Measurements from ENCODE around the gene SKP1.
"Not testable (repeated sequence)": the region's sequence is repeated elsewhere in the genome, so short reads cannot be mapped to it uniquely, and the experiment has no call there.

The SKP1 gene

DNA sequence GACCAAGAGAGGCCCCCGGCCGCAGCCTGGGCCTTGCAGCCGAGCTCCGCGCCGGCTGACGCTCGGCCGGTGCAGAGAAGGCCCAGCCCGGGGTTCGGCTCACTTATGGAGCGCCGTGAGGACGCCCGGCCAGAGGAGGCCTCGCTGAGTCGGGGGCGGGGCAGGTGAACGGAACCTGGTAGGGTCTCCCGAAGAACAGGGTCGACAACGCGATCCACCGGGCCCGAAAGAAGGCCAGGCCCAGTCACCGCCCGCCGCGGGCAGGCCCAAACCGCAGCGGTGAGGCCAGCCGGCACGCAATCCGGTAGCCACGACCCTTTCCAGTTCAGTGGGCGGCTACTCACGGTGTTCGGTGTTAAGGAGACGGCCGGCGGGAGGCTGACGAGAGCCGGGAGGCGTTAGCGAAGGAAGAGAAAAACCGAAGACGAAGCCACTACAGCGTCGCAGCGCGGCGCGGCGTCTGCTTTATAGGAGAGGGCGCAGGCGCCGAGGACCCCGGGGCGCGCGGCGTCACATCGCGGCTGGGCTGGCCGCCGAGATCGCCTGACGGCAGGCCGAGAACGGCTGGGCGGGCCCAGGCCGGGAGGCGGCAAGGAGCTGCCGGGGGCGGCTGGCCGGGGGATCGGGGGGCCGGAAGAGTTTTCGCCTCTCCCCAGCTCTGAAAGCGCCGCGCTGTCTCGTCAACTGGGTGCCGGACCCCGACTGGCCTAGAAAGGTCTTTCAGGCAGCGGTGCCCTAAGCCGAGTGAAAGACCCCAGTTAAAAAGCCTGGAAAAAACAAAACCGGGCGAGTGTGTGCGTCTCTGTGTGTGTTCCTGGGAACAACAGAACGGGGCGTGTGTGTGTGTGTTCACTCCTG, at the start of gene SKP1:
Gene SKP1 (minus strand): TSS at position 440 of the 858 bp plus-strand sequence. CDS start 2,928 bp downstream, outside the sequence.
- DNase-seq: peak; percentile 83 to 84

DNA sequence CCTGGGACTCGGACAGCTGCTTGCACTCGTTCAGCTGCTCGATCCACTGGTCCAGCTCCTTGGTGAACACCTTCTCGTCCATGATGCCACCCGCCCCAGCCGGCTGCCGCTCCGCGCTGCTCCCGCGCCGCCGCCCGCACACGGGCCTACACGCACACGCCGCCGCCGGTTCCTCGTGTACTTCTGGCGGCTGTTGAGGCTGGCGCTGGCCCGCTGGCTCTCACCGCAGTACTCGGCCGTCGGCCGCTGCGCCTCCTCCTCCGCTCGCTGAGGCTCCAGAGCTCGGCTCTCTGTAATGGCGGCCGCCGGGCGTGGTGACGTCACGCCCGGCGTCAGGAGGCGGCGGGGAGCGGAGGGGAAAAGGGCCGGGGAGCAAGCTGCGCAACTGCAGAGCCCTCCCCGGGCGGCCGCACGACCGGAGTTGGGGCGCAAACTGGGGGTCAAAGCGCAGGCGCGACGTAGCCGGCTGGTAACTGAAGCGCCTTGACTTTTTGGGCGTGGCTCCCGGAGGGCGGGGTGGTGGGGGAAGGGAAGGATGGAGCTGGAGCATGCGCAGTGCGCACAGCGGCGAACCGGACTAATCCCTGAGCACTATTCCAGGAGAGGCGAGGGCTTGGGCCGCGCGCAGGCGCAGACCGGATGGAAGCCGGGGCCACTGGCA, 49.2 kb upstream of the SKP1 start, which contains the start of gene PPP2CA:
Gene PPP2CA (minus strand): TSS at position 294 of the 661 bp plus-strand sequence. CDS start 212 bp downstream, at position 82.
- DNase-seq: peak; percentile 99

DNA sequence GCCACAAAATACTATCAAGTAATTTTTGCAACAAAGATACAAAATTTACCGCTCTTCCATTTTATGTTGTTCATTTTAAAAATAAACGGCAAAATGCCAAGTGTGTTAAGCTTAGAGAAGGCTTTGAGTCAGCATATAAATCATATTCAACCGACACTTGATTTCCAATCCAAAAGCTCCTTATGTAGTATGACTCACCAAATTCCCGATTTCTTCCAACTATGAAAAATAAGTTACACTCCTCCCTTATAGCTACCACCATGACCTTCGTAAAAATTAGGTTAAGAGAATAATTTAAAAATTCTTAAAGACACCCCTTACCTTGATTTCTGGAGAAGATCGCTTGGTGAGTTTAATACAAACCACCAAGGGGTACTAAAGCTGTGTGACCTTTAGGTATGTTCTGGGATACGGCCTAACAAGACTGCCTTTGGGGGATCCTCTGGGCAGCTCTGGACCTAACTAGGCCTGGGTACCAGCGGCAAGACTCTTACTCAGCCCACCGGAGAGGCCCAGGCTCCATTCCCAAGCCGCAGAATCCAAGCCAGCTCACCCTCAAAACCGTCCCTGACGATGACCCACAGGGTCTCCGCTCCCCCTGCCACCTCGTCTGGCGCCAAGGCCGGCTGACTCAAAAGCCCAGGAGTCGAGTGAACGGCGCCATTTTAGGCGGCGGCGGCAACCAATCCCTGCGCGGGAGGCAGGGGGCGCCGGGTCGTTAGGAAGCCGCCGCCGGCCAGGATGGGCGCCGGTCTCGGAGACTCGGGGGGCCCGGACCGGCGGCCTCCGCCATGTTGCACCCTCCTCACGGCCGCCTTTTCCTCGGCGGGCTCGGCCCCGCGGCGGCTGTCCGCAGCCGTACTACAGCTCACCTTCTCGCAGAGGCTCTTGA, 48.4 kb upstream of the SKP1 start:
- peak; percentile 49 to 63 for DNase-seq

DNA sequence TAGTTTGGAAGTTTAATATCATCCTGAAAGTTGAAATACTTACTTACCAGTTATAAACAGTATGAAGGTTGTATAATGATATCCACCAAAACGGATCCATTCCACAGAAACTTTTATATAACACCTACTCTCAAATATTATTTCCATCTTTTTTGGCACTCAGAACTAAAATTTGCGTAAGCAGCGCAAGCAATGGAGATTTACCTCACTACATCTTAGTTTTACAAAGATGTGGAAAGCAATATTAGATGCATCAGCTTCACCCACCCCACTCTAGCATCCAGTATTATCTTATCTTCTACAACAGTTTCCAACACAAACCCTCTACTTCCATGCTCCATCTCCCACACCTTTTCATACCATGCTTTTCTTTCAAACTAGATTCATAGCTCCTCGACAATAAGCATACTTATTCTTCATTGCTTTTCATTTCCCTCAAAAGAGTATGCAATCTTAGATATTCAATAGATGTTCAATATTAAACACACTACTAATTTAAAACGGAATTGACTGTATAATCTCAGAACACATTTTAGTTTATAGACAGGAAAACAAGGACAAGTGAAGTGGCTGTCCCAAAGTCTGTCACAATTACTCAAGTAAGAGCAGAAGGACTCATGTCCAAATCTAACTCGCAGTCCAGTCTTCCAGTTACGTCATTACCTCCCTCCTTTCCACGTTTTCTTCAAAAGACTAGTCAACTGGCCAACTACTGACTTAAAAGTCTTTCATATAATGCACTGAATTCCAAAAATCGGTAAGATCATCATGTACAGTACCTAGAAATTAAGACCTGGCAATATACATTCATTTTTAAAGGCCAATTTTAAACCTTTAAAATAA, 46.9 kb upstream of the SKP1 start:
- no peak for DNase-seq

DNA sequence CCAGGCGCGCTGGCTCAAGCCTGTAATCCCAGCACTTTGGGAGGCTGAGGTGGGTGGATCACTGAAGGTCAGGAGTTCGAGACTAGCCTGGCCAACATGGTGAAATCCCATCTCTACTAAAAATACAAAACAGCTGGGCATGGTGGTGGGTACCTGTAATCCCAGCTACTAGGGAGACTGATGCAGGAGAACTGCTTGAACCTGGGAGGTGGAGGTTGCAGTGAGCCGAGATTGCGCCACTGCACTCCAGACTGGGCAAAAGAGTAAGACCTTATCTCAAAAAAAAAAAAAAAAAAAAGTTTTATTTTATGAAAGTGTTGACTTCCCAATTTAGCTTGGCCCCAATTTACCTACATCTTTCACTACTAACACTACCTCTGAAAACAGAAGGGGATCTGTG, 44.9 kb upstream of the SKP1 start:
- not testable (repeated sequence) for DNase-seq

DNA sequence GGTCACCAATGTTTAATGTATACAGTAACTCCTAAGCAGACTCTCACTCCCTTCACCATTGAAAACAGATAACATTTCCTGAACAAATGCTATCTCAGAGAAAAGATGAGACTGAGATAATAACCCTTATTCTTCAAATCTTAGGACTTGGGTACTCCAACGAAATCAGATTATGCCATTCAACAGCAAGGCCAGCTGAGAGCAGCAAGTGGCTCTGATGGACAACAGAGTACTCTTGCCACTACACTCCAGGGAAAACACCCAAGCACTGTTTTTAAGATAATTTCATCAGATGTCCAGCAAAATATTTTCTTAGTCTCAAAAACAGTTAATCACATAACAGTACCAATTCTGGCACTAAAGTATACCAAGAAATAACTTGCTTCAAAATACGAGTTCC, 39.0 kb upstream of the SKP1 start:
- no peak for DNase-seq

DNA sequence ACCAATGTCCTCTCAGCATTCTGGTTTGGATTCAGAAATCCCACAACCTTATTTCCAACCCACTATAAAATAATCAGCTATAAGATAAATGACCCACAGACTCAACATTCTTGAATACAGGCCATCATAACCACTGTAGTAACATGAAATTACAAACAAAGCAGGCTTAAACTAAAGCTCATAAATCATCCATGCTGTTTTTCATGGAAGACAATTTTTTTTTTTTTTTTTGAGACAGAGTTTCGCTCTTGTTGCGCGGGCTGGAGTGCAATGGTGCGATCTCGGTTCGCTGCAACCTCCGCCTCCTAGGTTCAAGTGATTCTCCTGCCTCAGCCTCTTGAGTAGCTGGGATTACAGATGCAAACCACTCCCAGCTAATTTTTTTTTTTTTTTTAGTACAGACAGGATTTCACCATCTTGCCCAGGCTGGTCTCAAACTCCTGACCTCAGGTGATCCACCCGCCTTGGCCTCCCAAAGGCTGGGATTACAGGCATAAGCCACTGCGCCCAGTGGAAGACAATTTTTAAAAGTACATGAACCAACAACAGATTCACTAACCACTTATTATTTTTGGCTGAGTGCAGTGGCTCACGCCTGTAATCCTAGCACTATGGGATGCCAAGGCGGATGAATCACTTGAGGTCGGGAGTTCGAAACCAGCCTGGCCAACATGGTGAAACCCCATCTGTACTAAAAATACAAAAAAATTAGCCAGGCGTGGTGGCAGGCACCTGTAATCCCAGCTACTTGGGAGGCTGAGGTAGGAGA, 34.7 kb upstream of the SKP1 start:
- DNase-seq: not testable (repeated sequence)

DNA sequence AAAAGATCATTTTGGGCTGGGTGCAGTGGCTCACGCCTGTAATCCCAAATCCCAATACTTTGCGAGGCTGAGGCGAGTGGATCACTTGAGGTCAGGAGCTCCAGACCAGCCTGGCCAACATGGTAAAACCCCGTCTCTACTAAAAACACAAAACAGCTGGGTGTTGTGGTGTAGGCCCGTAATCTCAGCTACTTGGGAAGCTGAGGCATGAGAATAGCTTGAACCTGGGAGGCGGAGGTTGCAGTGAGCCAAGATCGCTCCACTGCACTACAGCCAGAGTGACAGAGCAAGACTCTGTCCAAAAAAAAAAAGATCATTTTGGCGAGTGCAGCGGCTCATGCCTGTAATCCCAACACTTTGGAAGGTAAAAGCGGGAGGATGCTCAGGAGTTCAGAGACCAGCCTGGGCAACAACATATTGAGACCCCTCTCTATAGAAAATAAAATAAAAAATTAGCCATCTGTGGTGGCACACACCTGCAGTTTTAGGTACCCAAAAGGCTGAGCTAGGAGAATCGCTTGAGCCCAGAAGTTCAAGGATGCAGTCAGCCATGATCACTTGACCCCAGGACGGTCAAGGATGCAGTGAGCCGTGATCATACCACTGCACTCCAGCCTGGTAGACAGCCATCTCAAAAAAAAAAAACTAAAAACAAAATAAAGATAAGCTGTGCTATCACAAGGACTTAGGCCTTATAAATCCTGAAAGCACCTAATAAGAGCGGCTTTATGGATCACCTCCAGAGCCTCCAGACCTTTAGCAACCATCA, 32.9 kb upstream of the SKP1 start:
- DNase-seq: no peak

DNA sequence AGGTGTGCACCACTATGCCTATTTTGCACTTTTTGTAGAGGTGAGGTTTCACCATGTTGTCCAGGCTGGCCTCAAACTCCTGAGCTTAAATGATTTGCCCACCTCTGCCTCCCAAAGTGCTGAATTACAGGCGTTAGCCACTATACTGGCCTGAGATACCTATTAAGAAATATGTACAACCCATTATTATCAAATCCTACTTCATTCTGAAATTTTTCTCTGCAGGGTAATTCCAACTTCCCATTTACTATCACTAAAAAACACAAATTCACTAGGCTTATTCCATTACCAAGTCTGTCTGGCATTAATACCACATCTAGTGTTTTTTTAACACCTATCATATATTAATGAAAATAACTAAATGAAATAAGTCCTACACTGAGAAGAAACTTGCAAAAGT, 30.9 kb upstream of the SKP1 start:
- no peak for DNase-seq

DNA sequence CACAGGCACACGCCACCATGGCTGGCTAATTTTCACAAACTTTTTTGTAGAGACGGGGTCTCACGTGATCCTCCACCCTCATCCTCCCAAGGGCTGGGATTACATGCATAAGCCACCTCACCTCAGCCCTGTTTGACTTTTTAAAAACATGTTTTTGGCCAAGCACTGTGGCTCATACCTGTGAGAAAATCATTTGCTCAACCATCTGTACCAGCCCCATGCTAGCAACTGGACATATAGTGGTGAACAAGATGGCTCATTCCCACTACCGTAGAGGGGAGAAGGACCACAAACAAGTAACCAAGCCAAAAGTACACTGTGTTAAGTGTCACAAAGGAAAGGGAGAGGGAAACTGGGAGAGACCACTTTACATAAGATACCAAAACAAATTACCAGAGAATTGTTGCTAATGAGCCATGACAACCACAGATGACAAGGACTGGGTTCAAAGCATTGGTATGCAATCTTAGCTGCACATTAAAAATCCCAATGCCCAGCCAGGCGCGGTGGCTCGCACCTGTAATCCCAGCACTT, 29.9 kb upstream of the SKP1 start:
- DNase-seq: no peak

DNA sequence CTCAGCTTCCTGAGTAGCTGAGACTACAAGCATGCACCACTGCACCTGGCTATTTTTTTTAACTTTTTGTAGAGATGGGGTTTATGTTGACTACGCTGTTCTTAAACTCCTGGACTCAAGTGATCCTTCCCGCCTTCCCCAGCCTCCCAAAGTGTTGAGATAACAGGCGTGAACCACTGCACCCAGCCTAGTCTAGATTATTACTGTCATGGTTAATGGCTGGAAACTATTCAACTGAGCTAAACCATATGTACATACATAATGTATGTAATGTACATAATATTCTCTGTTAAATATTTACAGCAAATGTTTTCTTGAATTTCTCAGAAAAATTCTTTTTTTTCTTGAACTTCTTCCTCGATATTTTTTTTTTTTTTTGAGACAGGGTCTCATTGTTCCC, 27.8 kb upstream of the SKP1 start:
- DNase-seq: no peak

DNA sequence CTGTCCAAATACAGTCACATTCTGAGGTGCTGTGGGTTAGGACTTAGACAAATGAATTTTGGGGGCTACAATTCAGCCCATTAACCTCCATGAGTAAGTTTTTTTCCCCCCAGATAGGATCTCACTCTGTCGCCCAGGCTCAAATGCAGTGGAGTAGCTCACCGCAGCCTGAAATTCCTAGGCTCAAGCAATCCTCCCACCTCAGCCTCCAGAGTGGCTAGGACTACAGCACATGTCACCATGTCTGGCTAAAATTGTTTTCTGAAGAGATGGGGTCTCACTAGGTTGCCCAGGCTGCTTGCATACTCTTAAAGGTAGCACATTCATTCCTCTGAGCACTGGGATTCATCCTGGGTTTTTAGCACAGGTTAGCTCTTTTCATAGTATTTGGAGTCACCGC, 26.9 kb upstream of the SKP1 start:
- no peak for DNase-seq

DNA sequence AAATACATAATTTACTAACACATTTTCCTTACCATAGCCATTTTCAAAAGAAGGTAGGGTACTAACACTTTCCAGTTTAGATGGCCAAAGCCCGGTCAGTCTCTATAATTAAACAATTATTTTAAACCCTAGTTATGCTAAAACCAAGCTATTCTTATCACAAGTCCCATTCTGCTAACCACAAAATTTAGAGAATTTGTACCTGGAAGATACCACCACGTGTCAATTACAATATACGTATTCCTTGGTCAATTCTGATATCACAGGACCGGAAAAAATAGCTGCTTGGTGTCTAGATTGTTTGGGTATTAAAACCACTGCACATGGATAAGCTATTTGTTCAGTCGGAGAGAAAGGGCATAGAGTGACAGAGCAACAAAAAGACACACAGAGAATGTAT, 18.9 kb upstream of the SKP1 start:
- no peak for DNase-seq

DNA sequence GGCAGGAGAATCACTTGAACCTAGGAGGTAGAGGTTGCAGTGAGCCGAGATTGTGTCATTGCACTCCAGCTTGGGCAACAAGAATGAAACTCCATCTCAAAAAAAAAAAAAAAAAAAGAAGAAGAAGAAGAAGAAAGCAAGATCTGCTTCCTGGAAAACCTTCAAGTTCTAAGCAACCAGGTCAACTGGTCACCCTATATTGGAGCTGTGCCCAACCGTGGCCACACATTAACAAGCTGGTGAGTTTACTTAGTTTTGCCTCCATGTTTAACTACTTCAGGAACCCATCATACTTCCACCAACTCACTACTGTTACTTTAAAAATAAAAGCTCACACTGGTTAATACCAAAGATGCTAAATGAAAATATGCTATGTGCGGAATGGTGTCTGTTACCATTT, 12.3 kb upstream of the SKP1 start:
- no peak for DNase-seq

DNA sequence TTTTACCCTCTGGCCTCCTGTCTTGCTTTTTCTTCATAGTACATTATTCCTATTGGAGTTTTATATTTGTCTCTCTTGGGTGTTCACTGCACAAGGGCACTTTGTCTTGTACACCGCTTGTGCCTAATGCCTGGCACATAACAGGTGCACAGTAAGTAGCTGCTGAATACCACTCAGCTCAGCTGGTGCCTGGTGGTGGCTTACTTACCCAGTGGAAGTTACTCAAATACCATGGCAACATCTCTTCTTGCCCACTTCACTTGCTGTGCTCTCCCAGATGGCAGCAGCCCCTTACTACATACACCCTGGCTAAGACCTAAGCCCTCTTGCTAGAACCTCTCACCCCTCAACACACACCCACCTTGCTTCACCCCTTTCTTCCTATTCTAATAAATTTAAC, 11.3 kb upstream of the SKP1 start:
- DNase-seq: no peak

DNA sequence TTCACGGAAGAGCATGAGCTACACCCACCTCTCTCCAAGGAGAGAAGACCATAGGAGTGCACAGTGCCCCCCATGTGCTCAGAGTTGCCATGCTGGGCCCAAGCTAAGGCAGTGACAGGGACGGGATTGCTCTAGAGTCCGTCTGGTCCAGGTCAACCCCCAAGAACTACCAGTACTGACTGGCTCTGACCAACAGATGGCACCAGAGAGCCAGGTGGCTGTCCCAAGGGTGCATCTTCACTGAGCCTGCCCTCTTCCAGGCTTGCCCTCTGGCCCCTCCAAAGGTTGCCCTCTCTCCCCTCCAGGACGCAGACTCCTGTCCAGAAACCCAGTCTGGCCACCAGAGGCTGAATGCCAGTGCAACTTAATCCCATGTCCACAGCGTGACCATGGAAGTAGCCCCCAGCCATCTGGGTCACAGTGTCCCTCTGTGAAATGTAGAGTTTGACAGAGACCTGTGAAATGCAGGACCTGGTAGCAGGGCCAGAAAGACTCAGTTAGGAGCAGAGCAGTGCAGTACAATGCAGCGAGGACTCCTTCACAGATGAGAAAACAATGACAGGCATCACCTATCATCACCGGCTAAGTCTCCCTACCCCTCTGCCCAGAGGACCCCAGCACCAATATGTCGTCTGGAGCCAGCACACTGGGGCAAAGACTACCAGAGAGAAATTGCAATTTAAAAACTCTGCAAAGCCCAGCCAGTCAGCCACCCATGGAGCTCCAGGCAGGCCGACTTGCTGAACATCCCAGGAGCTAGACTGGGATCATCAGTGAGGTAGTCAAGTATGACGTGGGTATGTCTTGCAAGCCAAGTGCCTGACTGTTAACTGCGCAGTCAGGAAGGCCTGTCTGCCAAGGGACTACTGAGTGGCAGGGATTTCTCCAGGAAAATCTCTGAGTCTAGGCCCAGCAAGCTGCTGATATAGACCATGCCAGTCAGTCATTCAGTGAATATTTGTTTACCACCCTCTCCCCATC, 7.7 kb upstream of the SKP1 start:
- DNase-seq: peak; percentile 63 to 79

DNA sequence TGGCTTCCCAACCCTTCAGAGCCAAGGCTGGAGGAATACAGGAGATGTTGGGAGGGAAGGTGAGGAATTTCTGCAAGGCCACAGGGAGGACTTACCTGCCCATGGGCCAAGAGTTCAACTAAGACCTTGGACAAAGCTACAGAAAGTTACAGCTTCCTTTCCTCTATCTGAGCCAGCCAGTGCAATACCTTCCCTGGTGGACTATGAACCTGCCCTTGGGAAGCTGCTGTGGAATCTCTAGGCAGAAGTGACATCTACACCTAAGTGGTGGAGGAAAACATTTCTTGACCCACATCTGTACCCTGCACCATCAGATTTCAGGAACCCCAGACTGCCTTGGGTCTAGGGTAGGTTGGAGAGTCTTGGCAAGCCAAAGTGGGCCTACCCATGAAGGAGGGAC, 6.7 kb upstream of the SKP1 start:
- no peak for DNase-seq

DNA sequence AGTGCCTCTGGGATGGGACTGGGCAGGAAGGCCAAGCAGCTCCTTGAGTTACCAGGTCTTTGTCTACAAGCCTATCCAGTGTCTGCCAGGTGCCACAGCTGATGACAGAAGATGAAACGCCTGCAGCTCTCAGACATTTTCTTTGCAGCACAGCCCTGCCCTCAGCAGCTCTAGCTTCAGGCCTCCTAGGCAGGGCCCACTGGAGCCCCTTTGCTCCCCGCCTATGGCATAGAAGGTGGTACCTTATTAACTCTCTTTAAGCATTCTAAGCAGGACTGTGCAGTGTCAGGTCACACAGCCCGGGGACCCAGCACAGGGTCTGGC, 1.3 kb upstream of the SKP1 start:
- no peak for DNase-seq

DNA sequence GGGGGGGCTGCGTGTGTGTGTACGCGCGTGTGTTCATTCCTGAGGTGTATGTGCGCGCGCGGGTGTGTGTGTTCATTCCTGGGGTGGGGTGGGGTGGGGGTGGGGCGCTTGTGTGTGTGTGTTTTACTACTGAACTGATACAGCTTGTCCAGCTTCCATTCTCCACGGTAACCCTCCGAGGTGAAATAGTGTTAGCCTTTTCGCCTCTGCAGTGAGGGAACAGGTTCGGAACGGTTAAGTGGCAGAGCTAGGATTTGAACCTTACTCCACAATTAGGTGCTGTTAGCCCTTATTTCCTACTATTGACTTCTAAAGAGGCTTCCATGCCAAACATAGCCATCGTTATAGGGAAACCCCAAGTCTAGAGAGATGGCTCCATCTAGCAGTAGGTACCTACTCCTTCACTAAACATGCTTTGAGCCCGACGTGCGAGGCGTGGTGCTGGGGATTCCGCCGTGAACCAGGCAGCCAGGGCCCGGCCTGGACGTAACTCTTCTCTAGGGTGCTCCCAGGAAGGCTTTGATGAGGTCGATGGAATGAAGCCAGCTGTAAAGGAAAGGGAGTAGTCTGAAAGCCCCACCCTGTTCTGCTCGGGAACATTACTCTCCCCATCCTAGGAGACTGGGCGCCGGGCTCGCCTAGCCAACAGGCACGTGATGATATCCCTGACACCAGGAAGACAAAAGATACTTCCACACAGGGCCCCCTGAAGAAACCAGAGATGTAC, 782 bp upstream of the SKP1 start:
- no peak for DNase-seq

Data from activated CD4-positive, alpha-beta T cell treated with anti-CD3 and anti-CD28 coated beads for 4 hours (primary cell).